GM19035 (cell line): Measurements from ENCODE around the gene MAGEA9.
"Not testable (repeated sequence)": the region's sequence is repeated elsewhere in the genome, so short reads cannot be mapped to it uniquely, and the experiment has no call there.

Experiments used
- ATAC-seq: cut with Tn5 transposase; IDR thresholded peaks from one replicate; pipeline ENCODE4 v1.9.1; 2021; ENCODE audit not compliant: unreplicated experiment

MAGEA9 gene

DNA sequence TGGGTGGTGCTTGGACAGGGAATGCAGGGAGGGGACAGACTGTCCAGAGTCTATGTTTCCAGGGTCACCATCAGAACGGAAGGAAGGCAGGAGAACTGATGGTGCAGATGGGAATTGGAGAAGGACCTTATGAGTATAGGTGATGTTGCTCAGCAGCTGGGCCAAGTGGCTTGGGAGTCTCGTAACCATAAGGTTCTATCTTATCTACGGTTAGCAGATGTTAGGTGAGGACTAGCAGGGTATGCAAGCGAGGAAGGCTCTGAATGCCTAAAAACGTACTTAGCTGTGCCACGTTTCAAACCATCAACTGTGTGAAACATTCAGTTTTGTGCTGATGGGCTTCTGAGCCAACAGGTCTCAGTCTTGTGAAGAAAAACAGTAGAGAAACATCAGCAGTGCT, 22.4 kb downstream of the MAGEA9 start:
- ATAC-seq = no peak

DNA sequence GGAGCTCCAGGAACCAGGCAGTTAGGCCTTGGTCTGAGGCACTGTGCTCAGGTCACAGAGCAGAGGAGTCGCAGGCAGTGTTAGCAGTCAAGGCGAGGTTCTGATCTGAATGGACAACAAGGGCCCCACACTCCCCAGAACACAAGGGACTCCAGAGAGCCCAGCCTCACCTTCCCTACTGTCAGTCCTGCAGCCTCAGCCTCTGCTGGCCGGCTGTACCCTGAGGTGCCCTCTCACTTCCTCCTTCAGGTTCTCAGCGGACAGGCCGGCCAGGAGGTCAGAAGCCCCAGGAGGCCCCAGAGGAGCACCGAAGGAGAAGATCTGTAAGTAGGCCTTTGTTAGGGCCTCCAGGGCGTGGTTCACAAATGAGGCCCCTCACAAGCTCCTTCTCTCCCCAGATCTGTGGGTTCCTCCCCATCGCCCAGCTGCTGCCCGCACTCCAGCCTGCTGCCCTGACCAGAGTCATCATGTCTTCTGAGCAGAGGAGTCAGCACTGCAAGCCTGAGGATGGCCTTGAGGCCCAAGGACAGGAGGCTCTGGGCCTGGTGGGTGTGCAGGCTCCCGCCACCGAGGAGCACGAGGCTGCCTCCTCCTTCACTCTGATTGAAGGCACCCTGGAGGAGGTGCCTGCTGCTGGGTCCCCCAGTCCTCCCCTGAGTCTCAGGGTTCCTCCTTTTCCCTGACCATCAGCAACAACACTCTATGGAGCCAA, 26.2 kb downstream of the MAGEA9 start:
- ATAC-seq = no peak

DNA sequence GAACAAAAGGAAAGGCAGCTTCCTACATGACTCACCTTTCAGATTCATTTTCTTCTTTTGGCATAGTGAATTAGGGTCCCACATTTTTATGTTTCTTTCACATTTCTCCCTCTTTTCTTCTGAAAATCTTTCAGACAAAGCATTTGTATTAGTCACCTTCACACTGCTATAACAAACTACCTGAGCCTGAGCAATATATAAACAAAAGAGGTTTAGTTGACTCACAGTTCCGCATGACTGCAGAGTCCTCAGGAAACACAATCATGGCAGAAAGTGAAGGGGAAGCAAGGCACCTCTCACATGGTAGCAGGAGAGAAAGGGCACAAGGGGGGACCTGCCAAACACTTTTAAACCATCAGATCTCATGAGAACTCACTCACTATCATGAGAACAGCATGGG, 36.9 kb downstream of the MAGEA9 start:
- ATAC-seq = no peak

DNA sequence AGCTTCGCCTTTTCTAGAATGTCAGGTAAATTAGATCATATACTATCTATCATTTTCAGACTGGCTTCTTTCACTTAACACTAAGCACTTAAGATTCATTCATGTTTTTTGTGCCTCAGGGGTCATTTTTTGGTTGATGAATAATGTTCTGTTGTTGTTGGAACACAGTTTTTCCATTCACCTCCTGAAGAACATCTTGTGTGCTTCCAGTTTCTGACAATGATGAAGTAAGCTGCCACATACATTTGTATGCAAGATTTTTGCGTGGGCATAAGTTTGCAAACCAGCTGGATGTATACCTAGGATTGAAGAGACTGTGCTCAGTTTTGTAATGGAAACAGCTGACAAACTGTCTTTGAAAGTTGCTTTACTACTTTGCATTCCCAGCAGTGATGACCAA, 37.6 kb downstream of the MAGEA9 start:
- no peak for ATAC-seq

DNA sequence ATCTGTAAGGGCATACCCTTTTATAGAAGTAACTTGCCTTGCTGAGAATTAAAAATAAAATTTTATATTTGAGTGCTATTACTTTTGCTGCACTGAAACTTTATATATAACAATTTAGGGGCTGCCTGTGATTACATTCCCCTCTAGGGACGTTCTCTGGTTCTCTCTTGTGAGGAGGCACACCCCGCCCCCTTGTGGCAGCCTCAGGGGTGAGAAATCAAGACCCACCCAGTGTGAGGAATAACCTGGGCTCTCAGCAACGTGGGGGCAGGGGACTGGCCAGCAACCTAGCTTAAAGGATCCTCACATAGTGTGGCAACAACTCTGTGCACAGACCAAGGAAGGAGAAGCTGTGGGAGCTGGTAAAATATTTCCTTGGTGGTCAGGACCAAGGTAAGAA, 43.7 kb downstream of the MAGEA9 start:
- no peak for ATAC-seq

DNA sequence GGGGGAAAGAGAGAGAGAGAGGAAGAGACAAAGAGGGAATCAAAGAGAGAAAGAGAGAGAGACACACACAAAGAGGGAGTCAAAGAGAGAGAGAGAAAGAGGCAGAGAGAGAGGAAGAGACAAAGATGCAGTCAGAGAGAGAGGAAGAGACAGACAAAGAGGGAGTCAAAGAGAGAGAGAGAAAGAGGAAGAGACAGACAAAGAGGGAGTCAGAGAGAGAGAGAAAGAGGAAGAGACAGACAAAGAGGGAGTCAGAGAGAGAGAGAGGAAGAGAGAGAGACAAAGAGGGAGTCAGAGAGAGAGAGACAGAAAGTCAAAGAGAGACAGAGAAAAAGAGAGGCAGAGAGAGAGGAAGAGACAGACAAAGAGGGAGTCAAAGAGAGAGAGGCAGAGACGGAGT, 45.5 kb downstream of the MAGEA9 start:
- ATAC-seq = no peak

DNA sequence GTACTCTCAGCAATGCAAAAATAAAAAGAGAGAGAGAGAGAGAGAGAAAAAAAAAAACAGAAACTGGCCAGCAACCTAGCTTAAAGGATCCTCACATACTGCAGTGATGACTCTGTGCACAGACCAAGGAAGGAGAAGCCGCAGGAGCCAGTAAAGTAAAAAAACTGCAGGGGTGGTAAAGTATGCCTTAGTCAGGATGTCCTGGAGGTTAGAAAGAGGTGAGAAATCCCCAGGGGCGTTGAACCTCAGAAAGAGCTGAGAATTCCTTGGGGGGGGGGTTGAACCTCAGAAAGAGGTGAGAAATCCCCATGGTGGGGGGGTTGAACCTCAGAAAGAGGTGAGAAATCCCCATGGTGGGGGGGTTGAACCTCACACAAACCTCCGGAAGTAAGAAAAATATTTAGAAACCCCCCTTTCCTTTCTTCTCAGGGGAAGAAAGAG, 48.0 kb downstream of the MAGEA9 start:
- ATAC-seq = peak; percentile 49

DNA sequence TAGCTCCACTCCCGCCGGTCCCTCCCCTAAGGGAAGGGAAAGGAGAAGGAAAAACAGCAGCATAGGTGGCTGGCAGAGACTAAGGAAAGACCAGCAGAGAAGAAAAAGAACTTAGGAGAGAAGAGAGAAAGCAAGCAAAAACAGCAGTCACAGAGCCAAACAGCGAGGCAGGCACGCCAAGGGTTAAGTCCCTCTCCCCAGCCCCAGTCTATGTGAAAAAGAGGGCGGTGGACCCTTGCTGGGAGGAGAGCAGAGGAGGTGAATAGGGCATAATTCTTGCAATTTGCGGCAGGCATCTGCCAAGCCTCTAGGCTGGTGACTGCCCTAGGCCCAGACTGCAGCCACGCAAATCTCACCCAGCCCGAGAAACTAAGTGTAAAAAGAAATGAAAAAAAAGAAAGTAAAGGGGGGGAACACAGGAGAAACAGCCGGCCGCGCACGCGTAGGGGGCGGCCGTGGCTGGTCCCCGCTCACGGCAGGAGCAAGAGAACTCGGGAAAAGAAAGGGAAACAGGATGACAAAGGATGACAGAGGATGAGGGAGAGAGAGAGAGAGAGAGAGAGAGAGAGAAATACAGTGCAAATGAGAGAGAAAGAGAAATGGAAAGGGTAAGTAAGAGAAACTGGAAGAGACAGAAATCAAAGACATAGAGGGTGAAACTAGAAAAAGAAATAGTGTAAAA, 48.6 kb downstream of the MAGEA9 start:
- ATAC-seq = peak; percentile 43

DNA sequence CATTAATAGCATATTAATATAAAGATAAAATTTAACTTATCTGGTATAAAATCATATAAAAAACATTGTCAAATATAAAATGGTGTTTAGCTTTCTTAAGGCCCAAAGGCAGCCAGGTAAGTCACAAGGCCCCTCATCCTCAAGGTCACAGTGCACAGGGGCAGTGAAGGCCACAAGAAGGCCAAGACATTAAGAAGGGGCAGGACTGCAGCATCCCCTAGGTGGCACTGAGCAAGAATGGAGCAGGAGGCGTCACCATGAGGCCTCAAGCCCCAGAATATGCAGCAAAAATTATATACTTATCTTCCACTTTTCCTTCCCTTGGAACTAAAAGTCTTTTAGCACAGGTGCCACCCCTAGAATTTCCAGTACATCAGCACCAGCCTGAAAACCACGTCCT, 49.7 kb downstream of the MAGEA9 start:
- ATAC-seq = no peak

DNA sequence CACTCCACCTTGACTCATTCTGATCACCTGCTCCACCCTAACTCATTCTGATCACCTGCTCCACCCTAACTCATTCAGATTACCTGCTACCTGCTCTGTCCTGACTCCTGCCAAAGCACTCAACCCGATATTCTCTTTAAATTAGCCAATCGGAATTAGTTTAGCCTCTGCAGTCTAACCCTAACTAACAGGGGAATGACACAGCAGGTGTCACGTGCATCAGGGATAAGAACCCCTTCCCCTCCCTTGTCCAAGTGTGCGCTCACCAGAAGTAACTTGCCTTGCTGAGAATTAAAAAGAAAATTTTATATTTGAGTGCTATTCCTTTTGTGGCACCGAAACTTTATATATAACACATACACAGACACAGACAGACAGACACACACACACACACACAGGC, 55.0 kb downstream of the MAGEA9 start:
- not testable (repeated sequence) for ATAC-seq

DNA sequence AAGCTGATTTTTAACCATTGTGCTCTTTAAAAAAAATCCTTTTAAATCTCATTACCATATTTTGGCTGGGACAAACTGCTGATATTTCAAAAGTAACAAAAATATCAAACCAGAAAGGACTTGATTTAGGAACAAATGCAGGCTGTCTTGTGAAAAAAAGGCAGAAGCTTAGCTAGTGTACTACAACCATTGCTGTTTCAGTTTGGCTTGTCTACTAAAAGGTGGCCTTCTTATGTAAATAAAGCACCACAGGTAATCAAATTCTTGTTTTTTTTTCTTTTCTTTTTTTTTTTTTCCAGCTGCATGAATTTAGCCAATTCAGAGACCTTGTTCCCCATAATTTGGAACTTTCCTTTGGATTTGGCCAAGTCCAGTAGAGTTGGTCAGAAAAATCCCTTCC, 55.4 kb downstream of the MAGEA9 start:
- ATAC-seq = no peak
